GM18508 (cell line): Measurements from ENCODE around the gene LASP1.
"Not testable (repeated sequence)": the region's sequence is repeated elsewhere in the genome, so short reads cannot be mapped to it uniquely, and the experiment has no call there.

Source experiments
- ATAC-seq: cut with Tn5 transposase; IDR thresholded peaks from one replicate; pipeline ENCODE4 v1.9.1; 2021; ENCODE audit warnings: moderate number of reproducible peaks; ENCODE audit not compliant: insufficient read depth, unreplicated experiment

Gene LASP1

GRCh38 chr17:38905375-38905774 lies 35.5 kb downstream of the LASP1 start:
- no peak for ATAC-seq

GRCh38 chr17:38906460-38907228 lies 36.8 kb downstream of the LASP1 start:
- no peak for ATAC-seq

- no peak for ATAC-seq
These were observed 38.2 kb downstream of the LASP1 start for GRCh38 chr17:38907930-38908675.

GRCh38 chr17:38908676-38909181 lies 38.9 kb downstream of the LASP1 start:
- ATAC-seq = no peak

- no peak for ATAC-seq
These were observed 40.5 kb downstream of the LASP1 start for GRCh38 chr17:38910325-38910724.

- ATAC-seq = no peak
These were observed 41.3 kb downstream of the LASP1 start for GRCh38 chr17:38911081-38911730.

GRCh38 chr17:38911731-38912081 lies 41.8 kb downstream of the LASP1 start:
- ATAC-seq = not testable (repeated sequence)

- ATAC-seq = no peak
These were observed 42.5 kb downstream of the LASP1 start for GRCh38 chr17:38912221-38912813.

- no peak for ATAC-seq
These were observed 45.1 kb downstream of the LASP1 start for GRCh38 chr17:38914741-38915638.

- ATAC-seq = no peak
These were observed 45.8 kb downstream of the LASP1 start for GRCh38 chr17:38915639-38915995.

GRCh38 chr17:38916771-38917170 lies 46.9 kb downstream of the LASP1 start:
- ATAC-seq = no peak

- no peak for ATAC-seq
These were observed 47.4 kb downstream of the LASP1 start for GRCh38 chr17:38917259-38917658.

- ATAC-seq = no peak
These were observed 48.5 kb downstream of the LASP1 start for GRCh38 chr17:38918129-38918913.

GRCh38 chr17:38918916-38919315 lies 49.1 kb downstream of the LASP1 start:
- ATAC-seq = no peak

GRCh38 chr17:38919316-38920078 lies 49.6 kb downstream of the LASP1 start:
- no peak for ATAC-seq

- no peak for ATAC-seq
These were observed 50.8 kb downstream of the LASP1 start for GRCh38 chr17:38920374-38921291.

- ATAC-seq = no peak
These were observed 52.0 kb downstream of the LASP1 start for GRCh38 chr17:38921756-38922411.
